ENCODE results near the gene ZBTB49. TPM values are rescaled to one million over a fixed set of nuclear protein-coding genes. Genes with fewer than 3 reads are reported as not detected.

The ZBTB49 gene
- total RNA-seq, 4 donors from 2014 or later, result 2.4 to 11.2 (median 6.0) TPM

DNA sequence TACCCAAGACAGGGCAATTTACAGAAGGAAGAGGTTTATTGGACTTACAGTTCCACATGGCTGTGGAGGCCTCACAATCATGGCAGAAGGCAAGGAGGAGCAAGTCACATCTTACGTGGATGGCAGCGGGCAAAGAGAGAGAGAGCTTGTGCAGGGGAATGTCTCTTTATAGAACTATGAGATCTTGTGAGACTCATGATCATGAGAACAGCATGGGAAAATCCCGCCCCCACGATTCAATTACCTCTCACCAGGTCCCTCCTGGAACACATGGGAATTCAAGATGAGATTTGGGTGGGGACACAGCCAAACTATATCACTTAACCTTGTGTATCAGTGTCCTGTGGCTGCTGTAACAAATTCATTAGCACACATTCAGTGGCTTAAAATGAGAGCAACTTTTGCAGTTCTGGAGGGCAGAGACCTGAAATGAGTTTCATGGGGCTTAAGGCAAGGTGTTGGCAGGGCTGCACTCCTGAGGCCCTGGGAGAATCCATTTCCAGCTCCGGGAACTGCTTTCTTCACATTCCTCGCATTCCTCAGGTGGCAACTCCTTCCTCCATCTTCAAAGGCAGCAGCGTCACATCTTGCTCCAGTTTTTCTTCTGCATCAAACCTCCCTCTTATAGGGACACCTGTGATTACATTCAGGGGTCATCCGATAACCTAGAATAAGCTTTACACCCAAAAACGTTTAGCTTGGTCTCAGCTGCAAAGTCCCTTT, 74.6 kb downstream of the ZBTB49 start:
- Histone ChIP-seq H3K36me3 (no peaks in the 10 kb centered on the region), H3K9me3 (no peaks in the 10 kb centered on the region), H3K27ac (no peak overlapping the region), H3K4me1 (no peaks in the 10 kb centered on the region), H3K4me3 (no peak overlapping the region), H3K27me3 (no peaks in the 10 kb centered on the region)
- TF ChIP-seq POLR2A (IDR thresholded peaks at IDR 0.05) (no peak), POLR2AphosphoS5 (IDR thresholded peaks at IDR 0.05) (no peak), EP300 (IDR thresholded peaks at IDR 0.05; ENCODE audit: low read depth) (no peak)
- TF ChIP-seq, protein P1, sequence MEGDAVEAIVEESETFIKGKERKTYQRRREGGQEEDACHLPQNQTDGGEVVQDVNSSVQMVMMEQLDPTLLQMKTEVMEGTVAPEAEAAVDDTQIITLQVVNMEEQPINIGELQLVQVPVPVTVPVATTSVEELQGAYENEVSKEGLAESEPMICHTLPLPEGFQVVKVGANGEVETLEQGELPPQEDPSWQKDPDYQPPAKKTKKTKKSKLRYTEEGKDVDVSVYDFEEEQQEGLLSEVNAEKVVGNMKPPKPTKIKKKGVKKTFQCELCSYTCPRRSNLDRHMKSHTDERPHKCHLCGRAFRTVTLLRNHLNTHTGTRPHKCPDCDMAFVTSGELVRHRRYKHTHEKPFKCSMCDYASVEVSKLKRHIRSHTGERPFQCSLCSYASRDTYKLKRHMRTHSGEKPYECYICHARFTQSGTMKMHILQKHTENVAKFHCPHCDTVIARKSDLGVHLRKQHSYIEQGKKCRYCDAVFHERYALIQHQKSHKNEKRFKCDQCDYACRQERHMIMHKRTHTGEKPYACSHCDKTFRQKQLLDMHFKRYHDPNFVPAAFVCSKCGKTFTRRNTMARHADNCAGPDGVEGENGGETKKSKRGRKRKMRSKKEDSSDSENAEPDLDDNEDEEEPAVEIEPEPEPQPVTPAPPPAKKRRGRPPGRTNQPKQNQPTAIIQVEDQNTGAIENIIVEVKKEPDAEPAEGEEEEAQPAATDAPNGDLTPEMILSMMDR (IDR thresholded peaks at IDR 0.05), result no peak
- WGBS, 2 donors (ENCODE audit: low coverage in 1 of 2), result 62 to 76% methylated on average over 3 to 9 of the region's 9 CpGs
- intact Hi-C loops (cut with DNase I; ENCODE audit: low total_unique reads) (no loop called here), in situ Hi-C loops (cut with MboI; ENCODE audit: low pct_ligation_motif_present in 1 of 4, low pct_unique_long_range_greater_than_20kb in 1 of 4, low sequenced_read_pairs in 3 of 4) (no loop called here)
- DNase-seq, result no peak

DNA sequence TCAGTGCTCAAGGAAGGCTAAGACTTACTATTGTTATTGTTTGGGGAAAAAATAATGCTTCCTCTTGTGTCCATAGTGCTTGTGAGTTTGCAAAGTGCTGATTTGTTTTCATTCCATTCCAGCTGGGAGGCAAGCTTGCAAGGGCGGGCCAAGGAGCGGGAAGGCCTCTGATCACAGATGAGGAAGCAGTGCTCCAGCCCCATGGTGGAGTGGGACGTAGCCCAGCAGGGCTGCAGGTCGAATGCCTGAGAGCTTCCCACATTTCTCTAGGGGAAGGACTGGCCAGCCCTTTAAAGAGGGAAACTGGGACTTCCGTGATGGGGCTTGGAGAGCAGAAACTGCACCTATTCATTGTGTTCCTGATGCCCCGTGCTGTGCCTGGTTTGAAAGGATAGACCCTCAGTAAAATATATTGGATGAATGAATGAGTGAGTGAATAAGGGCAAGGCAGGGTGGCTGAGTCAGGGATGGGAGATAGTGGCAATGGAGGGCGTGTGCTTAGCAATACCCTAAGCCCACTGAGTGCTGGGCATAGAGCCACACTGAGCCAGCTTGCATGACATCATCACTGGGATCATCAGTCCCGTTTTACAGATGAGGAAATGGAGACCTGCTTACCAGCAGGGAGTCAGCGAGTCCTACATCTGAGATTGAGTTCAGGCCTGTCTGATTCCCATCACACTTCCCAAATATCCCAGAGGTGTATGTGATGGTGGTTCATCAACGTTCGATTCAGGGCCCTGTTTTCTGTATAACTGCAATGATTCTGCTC, 78.9 kb downstream of the ZBTB49 start:
- intact Hi-C loops (cut with DNase I; ENCODE audit: low total_unique reads) (no loop called here), in situ Hi-C loops (cut with MboI; ENCODE audit: low pct_ligation_motif_present in 1 of 4, low pct_unique_long_range_greater_than_20kb in 1 of 4, low sequenced_read_pairs in 3 of 4) (no loop called here)
- H3K27ac ChIP-seq, result no peak overlapping the region
- no peak overlapping the region for H3K4me3 ChIP-seq
- no peaks in the 10 kb centered on the region for H3K4me1 ChIP-seq
- 64% methylated on average over 11 of the region's 11 CpGs; no CpG with 5 or more reads in 1 of the 2 donors for WGBS, 2 donors (ENCODE audit: low coverage in 1 of 2)
- no peaks in the 10 kb centered on the region for H3K36me3 ChIP-seq
- H3K27me3 ChIP-seq, result no peaks in the 10 kb centered on the region
- H3K9me3 ChIP-seq, result no peaks in the 10 kb centered on the region
- DNase-seq, result no peak
- TF ChIP-seq POLR2AphosphoS5 (IDR thresholded peaks at IDR 0.05) (no peak), POLR2A (IDR thresholded peaks at IDR 0.05) (no peak), EP300 (IDR thresholded peaks at IDR 0.05; ENCODE audit: low read depth) (no peak)
- TF ChIP-seq, protein P1 (IDR thresholded peaks at IDR 0.05), result no peak

Other genes with a start within 250 kb of the ZBTB49 start
- not detected for gene OTOP1, start 63.3 kb upstream of the ZBTB49 start, total RNA-seq
- 10 to 100 TPM in 3 of 4 donors, 1 to 10 TPM in 1; 8.8 to 22.0 (median 14.4) TPM for gene TMEM128, start 42.0 kb upstream of the ZBTB49 start, total RNA-seq
- 10 to 100 TPM in 1 of 4 donors, 1 to 10 TPM in 3; 3.7 to 10.3 (median 5.6) TPM for gene LYAR, start 97 bp upstream of the ZBTB49 start, total RNA-seq
- gene NSG1, start 96.9 kb downstream of the ZBTB49 start, total RNA-seq, result 1 to 10 TPM in 3 of 4 donors, not detected in 1; 2.2 to 3.5 (median 2.7) TPM